HCT116 (cell line): Measurements from ENCODE around the gene ANKRD44.

ENCODE experiments used
- EGR1 ChIP-seq: IDR thresholded peaks from 2 replicates; pipeline ENCODE4 v1.6.1; 2012; ENCODE audit warnings: low read depth
- EZH2 ChIP-seq: fragments of 200-600 bp; sonication (generic); IDR thresholded peaks from 2 replicates; pipeline ENCODE4 v1.6.1; 2017; ENCODE audit warnings: antibody characterized with exemption, mixed run types
- POLR2A ChIP-seq: IDR thresholded peaks from 2 replicates; pipeline ENCODE4 v1.7.0; 2011; ENCODE audit warnings: borderline replicate concordance; ENCODE audit not compliant: insufficient read depth, insufficient read length; ENCODE audit errors: extremely low read depth
- POLR2AphosphoS5 ChIP-seq: IDR thresholded peaks from 2 replicates; pipeline ENCODE4 v1.6.1; 2011; ENCODE audit warnings: mild to moderate bottlenecking, low read depth, low read length, moderate library complexity
- SIN3A ChIP-seq: IDR thresholded peaks from 2 replicates; pipeline ENCODE4 v1.6.1; 2012; ENCODE audit warnings: low read depth
- TCF7L2 ChIP-seq: IDR thresholded peaks from 2 replicates; pipeline ENCODE4 v1.7.0; 2011; ENCODE audit warnings: borderline replicate concordance, inconsistent platforms; ENCODE audit not compliant: insufficient read depth, insufficient read length; ENCODE audit errors: extremely low read depth
- YY1 ChIP-seq: IDR thresholded peaks from 2 replicates; pipeline ENCODE4 v1.6.1; 2011; ENCODE audit warnings: low read length, low read depth, moderate library complexity, mild to moderate bottlenecking; ENCODE audit not compliant: insufficient replicate concordance; ENCODE audit errors: extremely low read depth
- TF ChIP-seq, protein P1 (sequence below), 3 experiments: fragments of 200-600 bp in 1 of 3; sonication (generic) in 1 of 3; IDR thresholded peaks in 2 of 3; conservative IDR thresholded peaks in 1 of 3; 2 replicates each; pipeline ENCODE4 v1.5.1; 2012 to 2017; ENCODE audit warnings: low read depth in 2 of 3, low read length in 2 of 3, antibody characterized with exemption in 1 of 3, borderline replicate concordance in 1 of 3, control low read depth in 1 of 3, mild to moderate bottlenecking in 1 of 3, mixed read lengths in 1 of 3, mixed run types in 1 of 3, moderate library complexity in 1 of 3; ENCODE audit not compliant: insufficient read depth in 1 of 3
- TF ChIP-seq, protein P2 (sequence below): IDR thresholded peaks from 2 replicates; pipeline ENCODE4 v1.6.1; 2012

DNA sequence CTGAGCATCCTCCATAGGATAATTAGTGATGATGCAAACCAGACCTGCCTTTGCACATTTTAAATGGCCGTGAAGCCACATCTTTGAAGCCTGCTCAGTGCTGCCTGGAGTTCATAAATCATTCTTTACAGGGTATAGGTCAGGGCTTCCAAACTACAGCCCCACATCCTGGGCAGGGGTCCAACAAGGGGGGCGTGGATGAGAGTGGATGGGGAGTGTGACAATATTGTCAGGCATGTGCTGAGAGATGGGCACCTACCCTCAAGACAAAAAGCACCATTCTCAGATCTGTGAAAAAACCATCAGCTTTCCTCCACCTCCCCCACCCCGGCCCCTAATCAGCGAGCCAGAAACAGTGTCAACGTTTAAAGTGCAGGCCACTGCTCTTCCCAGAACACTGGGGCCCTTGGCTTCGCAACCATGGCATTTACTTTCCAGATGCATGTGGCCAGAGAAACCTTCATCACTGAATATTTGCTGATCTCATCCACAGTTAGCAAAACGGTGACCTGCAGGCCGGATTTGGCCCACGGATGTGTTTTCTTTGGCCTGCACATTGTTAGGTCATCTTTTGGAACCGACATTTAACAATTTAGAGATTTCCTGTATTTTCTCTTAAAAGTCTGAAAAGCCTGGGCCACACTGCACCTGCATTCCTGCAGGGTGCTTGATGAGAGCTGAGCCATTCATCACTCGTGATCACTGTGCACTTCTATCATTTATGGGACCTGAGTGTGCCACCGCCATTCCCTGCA is 130.7 kb downstream of the ANKRD44 start:
- no peak for TF ChIP-seq POLR2A
- TF ChIP-seq, protein P1, sequence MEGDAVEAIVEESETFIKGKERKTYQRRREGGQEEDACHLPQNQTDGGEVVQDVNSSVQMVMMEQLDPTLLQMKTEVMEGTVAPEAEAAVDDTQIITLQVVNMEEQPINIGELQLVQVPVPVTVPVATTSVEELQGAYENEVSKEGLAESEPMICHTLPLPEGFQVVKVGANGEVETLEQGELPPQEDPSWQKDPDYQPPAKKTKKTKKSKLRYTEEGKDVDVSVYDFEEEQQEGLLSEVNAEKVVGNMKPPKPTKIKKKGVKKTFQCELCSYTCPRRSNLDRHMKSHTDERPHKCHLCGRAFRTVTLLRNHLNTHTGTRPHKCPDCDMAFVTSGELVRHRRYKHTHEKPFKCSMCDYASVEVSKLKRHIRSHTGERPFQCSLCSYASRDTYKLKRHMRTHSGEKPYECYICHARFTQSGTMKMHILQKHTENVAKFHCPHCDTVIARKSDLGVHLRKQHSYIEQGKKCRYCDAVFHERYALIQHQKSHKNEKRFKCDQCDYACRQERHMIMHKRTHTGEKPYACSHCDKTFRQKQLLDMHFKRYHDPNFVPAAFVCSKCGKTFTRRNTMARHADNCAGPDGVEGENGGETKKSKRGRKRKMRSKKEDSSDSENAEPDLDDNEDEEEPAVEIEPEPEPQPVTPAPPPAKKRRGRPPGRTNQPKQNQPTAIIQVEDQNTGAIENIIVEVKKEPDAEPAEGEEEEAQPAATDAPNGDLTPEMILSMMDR (IDR thresholded peaks at IDR 0.05 in 2 of 3, conservative IDR thresholded peaks at IDR 0.05 in 1 of 3; ENCODE audit: borderline replicate concordance in 1 of 3, insufficient read depth in 1 of 3, low read depth in 2 of 3, low read length in 2 of 3): no peak
- no peak for TF ChIP-seq POLR2AphosphoS5
- TF ChIP-seq, protein P2, sequence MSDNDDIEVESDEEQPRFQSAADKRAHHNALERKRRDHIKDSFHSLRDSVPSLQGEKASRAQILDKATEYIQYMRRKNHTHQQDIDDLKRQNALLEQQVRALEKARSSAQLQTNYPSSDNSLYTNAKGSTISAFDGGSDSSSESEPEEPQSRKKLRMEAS: no peak
- TF ChIP-seq TCF7L2: no peak
- no peak for TF ChIP-seq SIN3A
- TF ChIP-seq YY1: no peak
- TF ChIP-seq EZH2: no peak
- TF ChIP-seq EGR1: no peak
